ENCODE data around the gene CARD10.

Gene CARD10

GRCh38 chr22:37442135-37442534, 77.1 kb downstream of the CARD10 start:
- ChIA-PET CTCF (interaction anchor here (0.6 kb wide), 1 partner anchor 1108 kb away, joined by 4 read pairs; no protein-coding TSS in a partner anchor), POLR2A (no interaction called here)
- TF ChIP-seq ZNF384 (IDR thresholded peaks at IDR 0.05): no peak
- no peak for TF ChIP-seq TARDBP (IDR thresholded peaks at IDR 0.05)
- TF ChIP-seq HDGF (IDR thresholded peaks at IDR 0.05; ENCODE audit: borderline replicate concordance): no peak
- TF ChIP-seq CTBP1 (IDR thresholded peaks at IDR 0.05; ENCODE audit: borderline replicate concordance): no peak
- TF ChIP-seq PKNOX1 (IDR thresholded peaks at IDR 0.05): no peak
- no peak for TF ChIP-seq L3MBTL2 (conservative IDR thresholded peaks at IDR 0.05)
- TF ChIP-seq ARNT (IDR thresholded peaks at IDR 0.05): no peak
- no peak for TF ChIP-seq NFRKB (IDR thresholded peaks at IDR 0.05)
- TF ChIP-seq ELF4 (IDR thresholded peaks at IDR 0.05): no peak
- no peak for TF ChIP-seq SUZ12 (IDR thresholded peaks at IDR 0.05)
- no peak for TF ChIP-seq LEF1 (IDR thresholded peaks at IDR 0.05; ENCODE audit: borderline replicate concordance)
- no peak for TF ChIP-seq FOXA1 (IDR thresholded peaks at IDR 0.05)
- TF ChIP-seq FOXM1 (IDR thresholded peaks at IDR 0.05; ENCODE audit: borderline replicate concordance): no peak
- TF ChIP-seq FOXK2 (IDR thresholded peaks at IDR 0.05): no peak
- DNase-seq (ENCODE audit: extremely low spot score): no peak

- TF ChIP-seq FOXK2 (IDR thresholded peaks at IDR 0.05): no peak
- TF ChIP-seq L3MBTL2 (conservative IDR thresholded peaks at IDR 0.05): no peak
- TF ChIP-seq LEF1 (IDR thresholded peaks at IDR 0.05; ENCODE audit: borderline replicate concordance): no peak
- TF ChIP-seq FOXA1 (IDR thresholded peaks at IDR 0.05): no peak
- TF ChIP-seq HDGF (IDR thresholded peaks at IDR 0.05; ENCODE audit: borderline replicate concordance): no peak
- CTCF ChIA-PET: interaction anchor here (0.7 kb wide), 1 partner anchor 18 kb away, joined by 3 read pairs; no protein-coding TSS in a partner anchor
- POLR2A ChIA-PET: no interaction called here
- no peak for DNase-seq (ENCODE audit: extremely low spot score)
Measured at GRCh38 chr22:37440875-37441274, 78.3 kb downstream of the CARD10 start.
